ENCODE measurements around the gene PDPN. TPM values are rescaled to one million over a fixed set of nuclear protein-coding genes. Genes with fewer than 3 reads are reported as not detected.

Gene PDPN
- total and polyA plus RNA-seq, 2 of the 13 experiments (the other 11 are each of a cell fraction or from before 2014, with no cell fraction given), result not detected

- TF ChIP-seq ZNF781 (CRISPR knock-in tag; IDR thresholded peaks at IDR 0.05; ENCODE audit: borderline replicate concordance, not compliant biosample characterization) (no peak), ZNF512 (CRISPR knock-in tag; IDR thresholded peaks at IDR 0.05) (no peak), PCBP1 (IDR thresholded peaks at IDR 0.05; ENCODE audit: borderline replicate concordance, low read depth, low read length) (no peak), ZNF513 (CRISPR knock-in tag; conservative IDR thresholded peaks at IDR 0.05) (no peak), ZNF317 (CRISPR knock-in tag; IDR thresholded peaks at IDR 0.05) (no peak), KIAA2018 (CRISPR knock-in tag; IDR thresholded peaks at IDR 0.05; ENCODE audit: borderline replicate concordance) (no peak), CCAR2 (optimal IDR thresholded peaks at IDR 0.05; ENCODE audit: low read depth, low read length) (no peak), TRIM22 (IDR thresholded peaks at IDR 0.05) (no peak), ZBTB44 (CRISPR knock-in tag; IDR thresholded peaks at IDR 0.05) (no peak)
Measured at GRCh38 chr1:13651279-13651678, 67.6 kb downstream of the PDPN start (continued).
